NCI-H1092 (cell line): ENCODE data around the gene CNTN6.
A peak's percentile ranks its signal among the peaks of the same experiment; 100 is the strongest.

Experiments used
- DNase-seq: peaks from one replicate; lab custom pipeline; 2025; lab: John Stamatoyannopoulos, UW

The CNTN6 gene

DNA sequence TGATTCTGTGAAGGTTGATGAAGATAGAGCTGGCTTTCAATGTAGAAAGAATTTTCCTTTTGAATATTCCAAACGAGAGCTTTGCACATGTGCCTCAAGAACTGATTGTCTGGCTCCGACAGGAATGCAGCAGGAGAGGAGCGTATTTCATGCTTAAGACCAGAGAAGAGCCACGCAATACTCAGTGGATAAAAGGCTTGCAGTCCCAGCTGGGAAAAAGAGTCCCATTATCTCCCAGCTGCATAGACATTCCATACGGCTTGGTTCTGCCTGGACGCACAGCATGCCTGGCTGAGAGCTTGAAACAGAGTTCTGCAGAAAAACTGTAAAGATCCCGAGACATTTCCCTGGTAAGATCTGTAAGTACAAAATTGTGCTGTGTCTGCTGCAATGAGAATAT lies at the start of gene CNTN6:
TSS of gene CNTN6 (plus strand) at position 254 of the 400 bp plus-strand sequence. CDS start 54,985 bp downstream, outside the sequence.
- no peak for DNase-seq

- no peak for DNase-seq
Observed at GRCh38 chr3:1048558-1048957, 44.3 kb upstream of the CNTN6 start.

GRCh38 chr3:1055870-1056269 lies 37.0 kb upstream of the CNTN6 start:
- no peak for DNase-seq

DNA sequence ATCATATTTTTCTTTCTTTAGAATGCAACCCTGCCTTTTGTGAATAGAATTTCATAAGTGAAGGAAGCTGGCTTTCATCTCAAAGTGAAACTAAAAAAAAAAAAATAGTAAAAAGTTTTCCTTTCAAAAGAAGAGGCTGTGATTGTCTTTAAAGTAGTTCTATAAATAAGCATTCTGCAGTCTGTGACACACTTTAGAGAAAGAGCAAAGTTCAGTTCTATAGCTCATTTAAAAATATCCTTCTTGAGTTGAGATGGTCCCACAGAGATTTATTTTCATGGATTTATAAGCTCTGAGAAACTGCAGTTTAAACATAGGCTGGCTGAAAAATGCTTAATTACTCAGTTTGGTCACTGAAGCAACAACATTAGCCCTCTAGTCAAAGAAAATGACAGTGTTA lies 36.1 kb upstream of the CNTN6 start:
- DNase-seq = no peak

- no peak for DNase-seq
Observed at GRCh38 chr3:1057436-1057835, 35.4 kb upstream of the CNTN6 start.

GRCh38 chr3:1068985-1069384 lies 23.8 kb upstream of the CNTN6 start:
- DNase-seq = no peak

DNA sequence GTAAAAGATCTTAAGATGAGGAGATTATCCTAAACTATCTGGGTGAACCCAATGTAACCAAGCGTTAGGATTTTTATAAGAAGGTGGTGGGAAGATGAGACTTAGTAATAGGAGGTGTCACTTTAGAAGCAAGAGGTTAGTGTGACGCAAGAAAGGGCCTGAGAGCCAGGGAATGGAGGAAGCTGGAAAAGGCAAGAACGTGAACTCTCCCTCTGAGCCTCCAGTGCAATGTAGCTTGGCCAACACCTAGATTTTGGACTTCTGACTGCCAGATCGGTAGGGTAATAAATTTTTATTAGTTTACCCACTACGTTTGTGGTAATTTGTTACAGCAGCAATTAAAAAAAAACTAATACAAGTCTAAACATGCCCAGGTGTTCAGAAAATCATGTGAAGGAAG lies 20.8 kb upstream of the CNTN6 start:
- DNase-seq = no peak

- no peak for DNase-seq
Observed at GRCh38 chr3:1079662-1080061, 13.2 kb upstream of the CNTN6 start.

GRCh38 chr3:1082108-1082507 lies 10.7 kb upstream of the CNTN6 start:
- peak; percentile 7 for DNase-seq

DNA sequence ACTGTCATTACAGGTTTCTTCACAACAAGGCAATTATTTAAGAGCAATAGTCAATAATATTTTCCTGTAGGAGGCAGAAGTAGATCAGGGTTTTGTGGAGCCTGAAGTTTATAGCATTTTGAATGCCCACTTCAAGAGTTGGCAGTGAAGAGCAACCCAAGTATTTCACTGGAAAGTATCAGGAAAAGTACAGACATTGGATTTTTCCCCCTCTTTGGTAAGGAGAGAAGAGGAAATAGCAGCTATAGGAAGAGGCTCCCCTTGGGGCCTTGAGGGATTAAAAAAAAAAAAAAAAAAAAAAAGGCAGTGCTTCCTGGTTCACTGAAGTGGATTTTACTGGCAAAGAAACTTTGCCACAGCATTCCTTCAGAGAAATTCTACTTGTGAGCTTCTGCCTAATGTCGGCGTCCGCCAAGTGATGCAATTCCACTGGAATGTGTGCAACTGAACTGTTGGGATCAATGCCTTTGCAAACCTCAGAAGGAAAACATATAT lies 5.7 kb upstream of the CNTN6 start:
- DNase-seq = no peak

GRCh38 chr3:1088503-1088902 lies 4.3 kb upstream of the CNTN6 start:
- no peak for DNase-seq

- no peak for DNase-seq
Observed at GRCh38 chr3:1091286-1091685, 1.5 kb upstream of the CNTN6 start.

- no peak for DNase-seq
Observed at GRCh38 chr3:1092061-1092460, 763 bp upstream of the CNTN6 start.

- no peak for DNase-seq
Observed at GRCh38 chr3:1093217-1093616, 393 bp downstream of the CNTN6 start.

DNA sequence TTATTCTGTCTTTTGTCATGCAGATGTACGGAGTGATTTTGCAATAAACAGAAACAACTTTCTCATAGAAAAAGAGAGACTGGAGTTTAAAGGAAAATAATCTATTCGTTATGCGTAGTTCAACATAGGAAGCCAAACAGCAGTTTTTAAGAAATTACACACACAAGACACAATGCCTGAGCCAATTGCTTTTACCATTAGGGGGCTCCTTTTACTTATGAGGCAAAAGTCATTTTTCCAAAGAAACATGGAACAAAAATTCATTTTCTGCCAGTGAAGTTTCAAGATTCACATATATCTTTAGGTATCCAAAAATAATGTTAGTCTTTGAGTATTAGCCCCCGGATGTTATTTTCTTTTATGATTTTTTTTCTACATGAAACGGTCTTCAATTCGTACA lies 10.7 kb downstream of the CNTN6 start:
- DNase-seq = no peak

DNA sequence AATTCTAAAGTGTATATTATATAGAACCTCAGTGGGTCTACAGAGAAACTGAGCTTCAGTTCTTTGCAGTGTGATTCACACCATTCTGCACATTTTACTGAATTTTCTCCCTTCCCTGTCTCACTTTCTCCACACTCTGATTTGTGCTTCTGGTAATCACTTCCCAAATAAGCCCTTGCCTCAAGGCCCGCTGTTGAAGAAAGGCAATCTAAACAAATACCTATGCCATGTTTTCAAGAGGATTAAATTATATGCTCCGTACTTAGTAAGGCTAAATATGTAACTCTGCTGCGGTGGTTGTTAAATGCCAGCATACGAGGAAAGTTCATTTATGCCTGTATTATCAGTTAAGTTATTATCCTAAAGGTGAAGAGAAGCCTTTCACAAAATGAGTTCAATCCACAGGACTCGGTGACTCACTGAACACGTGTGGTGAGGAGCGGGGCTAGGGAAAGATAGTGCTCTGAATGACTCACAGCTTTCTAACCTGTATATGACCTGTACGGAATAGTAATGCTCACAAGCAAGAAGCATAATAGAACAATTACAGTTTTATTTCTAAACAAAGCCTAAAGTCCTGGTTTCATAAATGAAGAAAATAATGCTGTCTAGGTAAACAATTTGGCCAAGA lies 25.1 kb downstream of the CNTN6 start:
- DNase-seq = no peak

DNA sequence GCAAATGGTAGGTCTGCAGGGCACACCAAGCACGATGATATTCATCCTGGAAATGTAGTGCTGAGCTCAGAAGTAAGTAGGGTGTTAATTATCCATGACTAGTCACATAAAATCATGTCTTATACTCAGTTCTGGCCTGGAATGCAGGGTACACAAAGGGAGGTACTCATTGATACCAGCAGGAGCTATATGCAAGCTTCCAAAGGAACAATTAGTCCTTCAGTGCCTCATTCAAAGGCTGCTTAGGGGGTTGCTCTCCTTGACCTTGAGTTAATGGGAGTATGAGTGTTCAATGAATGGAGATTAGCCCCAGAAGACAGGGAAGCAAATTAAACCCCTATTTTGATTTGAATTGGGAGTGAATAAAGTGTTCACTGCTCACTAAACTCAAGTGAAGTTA lies 38.3 kb downstream of the CNTN6 start:
- DNase-seq = no peak

DNA sequence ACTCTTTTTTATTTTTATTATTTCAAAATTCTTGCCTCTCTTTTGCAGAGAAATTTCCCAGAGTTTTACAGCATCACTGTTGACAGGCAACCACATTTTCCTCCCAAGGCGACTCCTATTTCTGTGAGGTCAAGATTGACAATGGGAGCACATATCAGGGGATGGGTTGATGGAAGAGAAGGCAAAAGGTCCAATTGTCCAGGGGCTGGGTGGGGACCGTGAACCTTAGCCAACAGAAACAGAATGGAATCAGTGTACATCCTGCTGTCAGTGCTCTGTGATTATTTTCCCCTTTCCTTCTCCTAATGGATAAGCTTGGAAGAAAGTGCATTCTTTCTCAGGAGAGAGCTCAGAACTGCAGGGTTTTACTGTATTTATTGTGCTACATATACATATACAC lies 42.4 kb downstream of the CNTN6 start:
- no peak for DNase-seq

GRCh38 chr3:1138036-1138435 lies 45.2 kb downstream of the CNTN6 start:
- DNase-seq = no peak

- DNase-seq = no peak
Observed at GRCh38 chr3:1139071-1139470, 46.2 kb downstream of the CNTN6 start.

DNA sequence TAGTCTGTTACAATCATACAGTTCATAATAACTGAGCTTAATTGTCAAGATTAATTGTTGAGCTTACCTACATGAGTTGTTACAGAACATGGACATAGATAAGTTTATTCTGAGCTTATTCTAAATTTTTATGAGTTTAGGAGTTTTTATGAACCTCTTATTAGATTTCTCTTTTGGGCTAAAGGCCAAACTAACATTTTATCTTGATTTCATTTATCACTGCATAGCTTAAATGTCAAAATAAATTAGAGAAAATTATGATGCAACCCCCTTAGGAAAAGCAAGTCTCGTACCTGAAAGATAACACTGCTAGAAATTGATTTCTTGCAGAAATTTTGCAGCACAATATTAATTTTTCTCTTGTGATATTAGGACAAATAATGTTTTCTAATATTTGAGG lies 54.5 kb downstream of the CNTN6 start:
- DNase-seq = no peak

GRCh38 chr3:1147819-1148218 lies 55.0 kb downstream of the CNTN6 start:
- no peak for DNase-seq

GRCh38 chr3:1164101-1164500 lies 71.3 kb downstream of the CNTN6 start:
- no peak for DNase-seq

- no peak for DNase-seq
Observed at GRCh38 chr3:1171320-1171719, 78.5 kb downstream of the CNTN6 start.
